Choroid plexus epithelial cell (primary cell): ENCODE measurements around the gene ERFE.

ENCODE experiments used
- DNase-seq: peaks from one replicate; pipeline ENCODE4 v3.0.0-alpha.2; 2010; ENCODE audit warnings: low read depth
- H3K4me3 ChIP-seq: 2 replicates; pipeline ENCODE4 v1.5.1; 2011; ENCODE audit warnings: low read depth, mild to moderate bottlenecking, control low read depth, low read length, moderate library complexity
- TF ChIP-seq, protein P1 (sequence below): conservative IDR thresholded peaks from 2 replicates; pipeline ENCODE4 v1.5.1; 2011; ENCODE audit warnings: low read depth, mild to moderate bottlenecking, control low read depth, inconsistent platforms, low read length, moderate library complexity

The ERFE gene

GRCh38 chr2:238154570-238154969 is 4.2 kb upstream of the ERFE start:
- TF ChIP-seq, protein P1, sequence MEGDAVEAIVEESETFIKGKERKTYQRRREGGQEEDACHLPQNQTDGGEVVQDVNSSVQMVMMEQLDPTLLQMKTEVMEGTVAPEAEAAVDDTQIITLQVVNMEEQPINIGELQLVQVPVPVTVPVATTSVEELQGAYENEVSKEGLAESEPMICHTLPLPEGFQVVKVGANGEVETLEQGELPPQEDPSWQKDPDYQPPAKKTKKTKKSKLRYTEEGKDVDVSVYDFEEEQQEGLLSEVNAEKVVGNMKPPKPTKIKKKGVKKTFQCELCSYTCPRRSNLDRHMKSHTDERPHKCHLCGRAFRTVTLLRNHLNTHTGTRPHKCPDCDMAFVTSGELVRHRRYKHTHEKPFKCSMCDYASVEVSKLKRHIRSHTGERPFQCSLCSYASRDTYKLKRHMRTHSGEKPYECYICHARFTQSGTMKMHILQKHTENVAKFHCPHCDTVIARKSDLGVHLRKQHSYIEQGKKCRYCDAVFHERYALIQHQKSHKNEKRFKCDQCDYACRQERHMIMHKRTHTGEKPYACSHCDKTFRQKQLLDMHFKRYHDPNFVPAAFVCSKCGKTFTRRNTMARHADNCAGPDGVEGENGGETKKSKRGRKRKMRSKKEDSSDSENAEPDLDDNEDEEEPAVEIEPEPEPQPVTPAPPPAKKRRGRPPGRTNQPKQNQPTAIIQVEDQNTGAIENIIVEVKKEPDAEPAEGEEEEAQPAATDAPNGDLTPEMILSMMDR, result no peak

GRCh38 chr2:238155051-238155760 is 3.6 kb upstream of the ERFE start:
- TF ChIP-seq, protein P1, result no peak
- H3K4me3 ChIP-seq, result no peak overlapping the region
- peak; percentile 75 for DNase-seq

More at GRCh38 chr2:238154570-238154969, 4.2 kb upstream of the ERFE start:
- H3K4me3 ChIP-seq, result no peak overlapping the region
- DNase-seq, result no peak

DNA sequence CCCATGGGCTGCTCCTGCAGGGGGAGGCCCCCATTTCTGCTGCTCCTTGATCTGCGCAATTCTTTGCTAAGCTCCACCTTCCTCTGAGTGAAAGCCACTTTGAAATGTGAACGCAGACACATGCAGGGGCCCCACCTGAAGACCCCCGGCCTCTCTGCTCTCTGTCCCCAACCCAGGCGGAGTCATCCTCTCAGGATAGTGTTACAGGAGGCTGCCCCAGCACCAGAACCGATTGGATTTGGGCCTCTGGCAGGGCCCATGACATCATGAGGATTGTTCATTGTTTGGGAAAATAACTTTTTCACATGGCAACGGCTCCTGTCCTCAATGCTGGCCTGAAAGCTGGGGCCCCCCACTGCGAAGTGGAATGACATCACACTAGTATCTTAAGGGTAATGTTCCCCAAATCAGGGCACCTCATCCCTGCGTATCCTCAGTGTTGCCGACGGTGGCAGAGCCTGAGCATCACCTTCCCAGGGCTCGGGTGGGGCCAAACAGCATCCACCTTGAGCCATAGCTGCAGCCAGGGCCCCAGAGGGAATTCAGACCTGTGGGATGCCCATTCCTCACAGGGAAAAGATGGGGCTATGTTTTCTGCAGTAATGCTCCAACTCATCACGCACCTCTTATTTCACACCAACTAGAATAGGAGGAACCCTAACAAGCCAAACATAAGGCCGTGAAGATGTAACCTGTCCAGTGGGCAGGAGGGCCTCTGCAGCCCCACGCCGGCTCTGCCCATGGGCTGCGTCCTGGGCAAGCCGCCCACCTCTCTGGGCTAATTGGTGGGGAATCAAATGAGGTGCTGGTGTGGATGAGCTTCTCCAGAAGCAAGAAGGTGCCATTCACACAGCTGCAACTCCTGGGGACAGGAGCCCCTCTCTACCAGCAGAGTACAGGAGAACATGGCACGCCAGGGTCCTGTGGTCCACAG is 2.7 kb upstream of the ERFE start:
- H3K4me3 ChIP-seq, result no peak overlapping the region
- peak; percentile 23 for DNase-seq
- TF ChIP-seq, protein P1, result no peak

- TF ChIP-seq, protein P1, result no peak
- no peak for DNase-seq
- no peak overlapping the region for H3K4me3 ChIP-seq
These were observed 1.2 kb upstream of the ERFE start for GRCh38 chr2:238157506-238158017.

- DNase-seq, result no peak
- H3K4me3 ChIP-seq, result no peak overlapping the region
- TF ChIP-seq, protein P1, result no peak
These were observed 707 bp upstream of the ERFE start for GRCh38 chr2:238158018-238158508.

GRCh38 chr2:238159071-238159539 is 335 bp downstream of the ERFE start:
- H3K4me3 ChIP-seq, result no peak overlapping the region
- TF ChIP-seq, protein P1, result no peak
- no peak for DNase-seq
